Measurements from ENCODE around the gene SORBS2.

DNA sequence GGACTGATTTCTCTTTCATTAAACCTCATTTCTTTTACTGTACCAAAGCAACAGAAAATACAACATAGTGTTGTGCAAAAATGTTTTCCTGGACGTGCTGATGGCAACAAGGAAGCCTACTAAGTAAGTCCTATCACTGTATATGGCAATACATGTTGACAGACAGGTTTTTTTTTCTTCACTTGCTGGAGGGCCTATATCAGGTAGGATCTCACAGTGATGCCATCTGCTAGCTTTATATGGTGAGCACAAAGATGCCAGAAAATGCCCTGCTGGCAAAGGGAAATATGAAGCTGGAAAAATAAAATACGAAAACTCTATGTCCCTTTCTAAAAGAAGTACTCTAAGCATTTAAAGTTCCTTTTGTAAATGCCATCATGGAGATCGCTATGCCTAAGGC is 157.7 kb downstream of the SORBS2 start:
- TF ChIP-seq, protein P1, sequence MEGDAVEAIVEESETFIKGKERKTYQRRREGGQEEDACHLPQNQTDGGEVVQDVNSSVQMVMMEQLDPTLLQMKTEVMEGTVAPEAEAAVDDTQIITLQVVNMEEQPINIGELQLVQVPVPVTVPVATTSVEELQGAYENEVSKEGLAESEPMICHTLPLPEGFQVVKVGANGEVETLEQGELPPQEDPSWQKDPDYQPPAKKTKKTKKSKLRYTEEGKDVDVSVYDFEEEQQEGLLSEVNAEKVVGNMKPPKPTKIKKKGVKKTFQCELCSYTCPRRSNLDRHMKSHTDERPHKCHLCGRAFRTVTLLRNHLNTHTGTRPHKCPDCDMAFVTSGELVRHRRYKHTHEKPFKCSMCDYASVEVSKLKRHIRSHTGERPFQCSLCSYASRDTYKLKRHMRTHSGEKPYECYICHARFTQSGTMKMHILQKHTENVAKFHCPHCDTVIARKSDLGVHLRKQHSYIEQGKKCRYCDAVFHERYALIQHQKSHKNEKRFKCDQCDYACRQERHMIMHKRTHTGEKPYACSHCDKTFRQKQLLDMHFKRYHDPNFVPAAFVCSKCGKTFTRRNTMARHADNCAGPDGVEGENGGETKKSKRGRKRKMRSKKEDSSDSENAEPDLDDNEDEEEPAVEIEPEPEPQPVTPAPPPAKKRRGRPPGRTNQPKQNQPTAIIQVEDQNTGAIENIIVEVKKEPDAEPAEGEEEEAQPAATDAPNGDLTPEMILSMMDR (IDR thresholded peaks at IDR 0.05) = no peak
- TF ChIP-seq SIN3A (IDR thresholded peaks at IDR 0.05; ENCODE audit: borderline replicate concordance, insufficient read depth, low read depth, low read length) = no peak
